Mesothelial cell of epicardium (in vitro differentiated cells): ENCODE results near the gene CCT4. TPM values are rescaled to one million over a fixed set of nuclear protein-coding genes. Genes with fewer than 3 reads are reported as not detected.
"Not testable (repeated sequence)": the region's sequence is repeated elsewhere in the genome, so short reads cannot be mapped to it uniquely, and the experiment has no call there.

Experiments
- DNase-seq, 2 experiments: peaks; one replicate each; pipeline ENCODE4 v3.0.0; 2021; ENCODE audit warnings: low spot score in 2 of 2; ENCODE audit not compliant: unreplicated experiment in 2 of 2
- H3K27ac Mint-ChIP-seq: 2 replicates; pipeline ENCODE4 v1.8.0; 2021; ENCODE audit warnings: mixed read lengths
- H3K27me3 Mint-ChIP-seq: 2 replicates; pipeline ENCODE4 v1.8.0; 2021; ENCODE audit warnings: low read depth, mixed read lengths
- H3K36me3 Mint-ChIP-seq: 2 replicates; pipeline ENCODE4 v1.8.0; 2021; ENCODE audit warnings: mixed read lengths
- H3K4me1 Mint-ChIP-seq: 2 replicates; pipeline ENCODE4 v1.8.0; 2021; ENCODE audit warnings: mixed read lengths
- H3K4me3 Mint-ChIP-seq: 2 replicates; pipeline ENCODE4 v1.8.0; 2021; ENCODE audit warnings: mild to moderate bottlenecking, moderate library complexity, mixed read lengths
- H3K9me3 Mint-ChIP-seq: 2 replicates; pipeline ENCODE4 v1.8.0; 2021; ENCODE audit warnings: mixed read lengths
- total RNA-seq: library from RNA; stranded (reverse); gene quantifications from 3 replicates; pipeline ENCODE4 v1.2.1, GENCODE V29; 2021
- TF ChIP-seq, protein P1 (sequence below): fragments of 200-600 bp; sonication (generic); IDR thresholded peaks from one replicate; pipeline ENCODE4 v1.5.0; 2021; ENCODE audit warnings: antibody characterized with exemption; ENCODE audit not compliant: unreplicated experiment

The CCT4 gene
- total RNA-seq, 1 donor from 2014 or later = 162 TPM

DNA sequence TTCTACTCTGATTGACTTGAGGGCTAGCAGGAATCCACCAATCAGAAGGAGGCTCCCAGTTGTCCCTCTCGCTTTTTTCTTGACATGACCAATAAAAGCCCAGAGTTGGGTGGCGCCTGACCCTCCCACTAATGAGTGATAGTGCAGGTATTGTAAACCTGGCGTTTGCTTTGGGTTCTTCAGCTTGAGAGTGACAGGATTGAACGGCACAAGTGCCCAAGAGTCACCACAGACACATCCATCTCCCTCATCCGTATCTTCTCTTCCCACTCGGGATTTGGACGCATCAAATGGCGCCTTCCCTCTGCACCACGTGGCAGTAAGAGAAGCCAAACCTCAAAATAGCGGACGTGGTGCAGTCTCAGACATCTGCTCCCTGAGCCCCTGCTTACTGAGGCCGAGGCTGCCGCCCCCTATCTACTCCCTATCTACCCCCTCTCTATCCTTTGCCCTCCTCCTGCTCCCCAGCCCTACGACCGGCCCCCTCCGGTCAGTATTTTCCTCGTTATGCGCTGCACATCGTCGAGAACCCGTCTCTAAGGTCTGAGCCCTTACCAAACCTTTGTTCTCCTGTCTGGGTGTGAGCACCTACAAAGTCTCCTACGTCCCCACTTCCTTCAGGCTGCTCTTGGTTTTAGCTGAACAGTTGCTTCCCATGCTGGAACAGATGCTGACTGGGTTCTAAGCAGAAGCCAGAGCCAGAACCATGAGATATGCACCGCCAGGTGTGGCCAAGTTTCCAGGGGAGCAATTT is 33.7 kb downstream of the CCT4 start:
- TF ChIP-seq, protein P1, sequence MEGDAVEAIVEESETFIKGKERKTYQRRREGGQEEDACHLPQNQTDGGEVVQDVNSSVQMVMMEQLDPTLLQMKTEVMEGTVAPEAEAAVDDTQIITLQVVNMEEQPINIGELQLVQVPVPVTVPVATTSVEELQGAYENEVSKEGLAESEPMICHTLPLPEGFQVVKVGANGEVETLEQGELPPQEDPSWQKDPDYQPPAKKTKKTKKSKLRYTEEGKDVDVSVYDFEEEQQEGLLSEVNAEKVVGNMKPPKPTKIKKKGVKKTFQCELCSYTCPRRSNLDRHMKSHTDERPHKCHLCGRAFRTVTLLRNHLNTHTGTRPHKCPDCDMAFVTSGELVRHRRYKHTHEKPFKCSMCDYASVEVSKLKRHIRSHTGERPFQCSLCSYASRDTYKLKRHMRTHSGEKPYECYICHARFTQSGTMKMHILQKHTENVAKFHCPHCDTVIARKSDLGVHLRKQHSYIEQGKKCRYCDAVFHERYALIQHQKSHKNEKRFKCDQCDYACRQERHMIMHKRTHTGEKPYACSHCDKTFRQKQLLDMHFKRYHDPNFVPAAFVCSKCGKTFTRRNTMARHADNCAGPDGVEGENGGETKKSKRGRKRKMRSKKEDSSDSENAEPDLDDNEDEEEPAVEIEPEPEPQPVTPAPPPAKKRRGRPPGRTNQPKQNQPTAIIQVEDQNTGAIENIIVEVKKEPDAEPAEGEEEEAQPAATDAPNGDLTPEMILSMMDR = no peak
- no peaks in the 10 kb centered on the region for H3K36me3 Mint-ChIP-seq
- peaks cover 13% of the 10 kb centered on the region for H3K4me1 Mint-ChIP-seq
- no peaks in the 10 kb centered on the region for H3K27me3 Mint-ChIP-seq
- H3K27ac Mint-ChIP-seq = peak overlapping the region; percentile 99
- H3K4me3 Mint-ChIP-seq = peak overlapping the region; percentile 93
- no peaks in the 10 kb centered on the region for H3K9me3 Mint-ChIP-seq
- DNase-seq = peak; percentile 51 to 69

DNA sequence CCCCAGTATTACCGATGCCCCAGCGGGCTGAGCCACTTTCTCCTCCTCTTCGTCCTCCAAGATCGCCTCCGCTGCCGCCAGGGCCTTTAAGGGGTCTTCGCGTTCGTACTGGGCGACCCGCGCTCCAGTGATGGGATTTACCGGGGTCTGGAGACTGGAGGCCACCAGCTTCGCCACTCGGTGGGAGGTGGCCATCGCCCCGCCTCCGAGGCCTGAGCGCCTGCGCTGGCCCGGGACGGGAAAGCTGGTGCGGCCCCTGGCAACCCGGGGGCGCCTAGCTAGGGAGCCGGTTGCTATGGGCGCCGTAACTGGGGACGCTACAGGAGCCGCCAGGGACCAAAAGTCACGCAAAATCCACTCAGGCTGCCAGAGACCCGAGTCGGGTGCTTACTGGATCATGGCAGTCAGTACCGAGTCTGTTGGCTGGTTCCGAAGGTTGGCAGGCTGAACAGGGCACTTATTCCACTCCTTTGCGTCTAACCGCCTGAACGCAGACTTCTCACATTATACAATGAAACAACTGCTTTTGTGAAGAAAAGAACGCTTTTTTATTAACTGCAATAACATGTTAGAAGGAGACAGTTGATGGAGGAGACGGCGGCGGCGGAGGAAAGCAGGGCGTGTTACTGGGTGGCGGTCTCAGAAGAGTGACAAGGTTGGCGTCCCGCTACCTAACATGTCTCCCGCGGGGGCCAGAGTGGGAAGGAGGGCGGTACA is 34.5 kb downstream of the CCT4 start, which contains the start of gene FAM161A:
Gene FAM161A (minus strand): TSS at position 214 of the 717 bp plus-strand sequence. CDS start 19 bp downstream, at position 195.
- no peaks in the 10 kb centered on the region for H3K36me3 Mint-ChIP-seq
- peak within 1 kb of the TSS; percentile 99 for H3K27ac Mint-ChIP-seq
- no peaks in the 10 kb centered on the region for H3K9me3 Mint-ChIP-seq
- H3K4me1 Mint-ChIP-seq = peaks cover 13% of the 10 kb centered on the region
- TF ChIP-seq, protein P1 = no peak
- peak; percentile 68 to 87 for DNase-seq
- peak within 1 kb of the TSS; percentile 93 for H3K4me3 Mint-ChIP-seq
- no peaks in the 10 kb centered on the region for H3K27me3 Mint-ChIP-seq

DNA sequence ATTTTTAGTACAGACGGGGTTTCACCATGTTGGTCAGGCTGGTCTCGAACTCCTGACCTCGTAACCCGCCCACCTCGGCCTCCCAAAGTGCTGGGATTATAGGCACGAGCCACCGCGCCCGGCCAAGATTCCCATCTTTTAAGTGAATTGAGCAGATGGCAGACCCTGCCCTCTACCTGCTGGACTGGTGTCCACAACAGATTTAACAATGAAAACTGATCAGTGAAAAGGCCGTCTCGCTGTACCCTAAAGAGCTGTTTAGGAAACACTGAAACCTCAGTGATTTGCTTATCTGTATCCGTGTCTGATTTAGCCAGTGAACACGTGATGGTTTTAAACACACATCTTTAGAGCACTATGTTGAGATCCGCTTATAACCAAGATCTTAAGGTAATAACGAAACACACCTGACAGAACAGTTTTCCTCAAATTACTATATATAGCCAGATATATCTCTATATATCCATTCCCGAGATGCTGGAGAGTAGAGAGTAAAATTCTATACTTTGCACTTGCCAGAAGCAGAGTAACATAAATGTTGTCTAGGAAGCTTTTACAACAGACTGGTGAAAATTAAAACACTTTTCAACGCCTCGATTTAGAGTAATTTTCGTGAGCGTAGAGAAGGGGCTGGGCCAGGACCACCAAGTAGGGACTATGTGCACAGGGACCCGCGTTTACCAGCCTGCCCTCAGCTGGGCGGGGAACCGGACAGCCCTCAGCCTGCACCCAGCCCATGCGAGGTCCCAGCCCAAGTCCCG is 35.2 kb downstream of the CCT4 start:
- Mint-ChIP-seq H3K9me3 (no peaks in the 10 kb centered on the region), H3K27me3 (no peaks in the 10 kb centered on the region)
- no peak for DNase-seq

DNA sequence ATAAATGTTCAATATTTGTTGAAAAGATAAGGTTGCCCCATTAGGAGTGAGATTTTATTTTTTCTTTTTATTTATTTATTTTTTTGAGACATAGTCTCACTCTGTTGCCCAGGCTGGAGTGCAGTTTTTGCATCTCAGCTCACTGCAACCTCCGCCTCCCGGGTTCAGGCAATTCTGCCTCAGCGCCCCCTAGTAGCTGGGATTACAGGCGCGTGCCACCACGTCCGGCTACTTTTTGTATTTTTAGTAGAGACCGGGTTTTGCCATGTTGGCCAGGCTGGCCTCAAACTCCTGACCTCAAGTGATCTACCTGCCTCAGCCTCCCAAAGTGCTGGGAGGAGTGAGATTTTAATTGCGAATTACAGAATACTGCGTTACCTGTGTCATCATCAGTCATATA is 37.2 kb downstream of the CCT4 start:
- H3K36me3 Mint-ChIP-seq, H3K9me3 Mint-ChIP-seq, H3K27ac Mint-ChIP-seq, H3K4me3 Mint-ChIP-seq, H3K27me3 Mint-ChIP-seq, DNase-seq: not testable (repeated sequence)
- peaks cover 13% of the 10 kb centered on the region for H3K4me1 Mint-ChIP-seq

More for the DNA sequence above, 35.2 kb downstream of the CCT4 start:
- Mint-ChIP-seq H3K36me3 (no peaks in the 10 kb centered on the region), H3K4me1 (peaks cover 13% of the 10 kb centered on the region), H3K4me3 (peak overlapping the region; percentile 93), H3K27ac (peak overlapping the region; percentile 91)
- TF ChIP-seq, protein P1 = no peak

DNA sequence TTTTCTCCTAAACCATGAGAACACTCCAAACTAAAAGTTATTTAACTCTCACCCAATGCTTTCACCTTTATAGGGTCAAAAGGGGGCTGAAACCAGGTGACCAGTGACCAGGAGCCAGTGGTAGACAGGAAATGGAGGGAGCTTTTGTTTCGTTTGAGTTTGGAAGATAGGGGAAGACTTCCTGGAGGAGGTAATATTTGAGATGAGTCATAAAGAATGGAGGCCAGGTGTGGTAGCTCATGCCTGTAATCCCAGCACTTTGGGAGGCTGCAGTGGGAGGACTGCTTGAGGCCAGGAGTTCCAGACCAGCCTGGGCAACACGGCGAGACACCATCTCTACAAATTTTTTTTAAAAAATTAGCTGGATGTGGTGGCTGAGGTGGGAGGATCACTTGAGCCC is 43.1 kb downstream of the CCT4 start:
- no peak overlapping the region for H3K4me3 Mint-ChIP-seq
- TF ChIP-seq, protein P1 = no peak
- H3K4me1 Mint-ChIP-seq = no peaks in the 10 kb centered on the region
- no peak for DNase-seq
- H3K27me3 Mint-ChIP-seq = no peaks in the 10 kb centered on the region
- no peaks in the 10 kb centered on the region for H3K9me3 Mint-ChIP-seq
- peaks cover 12% of the 10 kb centered on the region for H3K36me3 Mint-ChIP-seq
- no peak overlapping the region for H3K27ac Mint-ChIP-seq
